Activated naive CD4-positive, alpha-beta T cell treated with anti-CD3 and anti-CD28 coated beads, Interleukin-2, amount 50 U/mL, for 24 hours (primary cell): Measurements from ENCODE around the gene CAPN11.
"Not testable (repeated sequence)": the region's sequence is repeated elsewhere in the genome, so short reads cannot be mapped to it uniquely, and the experiment has no call there.

ENCODE experiments used
- H3K27ac Mint-ChIP-seq: one replicate; pipeline ENCODE4 v1.8.0; 2021; ENCODE audit warnings: mild to moderate bottlenecking, mixed read lengths
- H3K27me3 Mint-ChIP-seq: one replicate; pipeline ENCODE4 v1.8.0; 2021; ENCODE audit warnings: mixed read lengths
- H3K36me3 Mint-ChIP-seq: one replicate; pipeline ENCODE4 v1.8.0; 2021; ENCODE audit warnings: mixed read lengths
- H3K4me1 Mint-ChIP-seq: one replicate; pipeline ENCODE4 v1.8.0; 2021; ENCODE audit warnings: mixed read lengths
- H3K4me3 Mint-ChIP-seq: one replicate; pipeline ENCODE4 v1.8.0; 2021; ENCODE audit warnings: mild to moderate bottlenecking, mixed read lengths
- H3K9me3 Mint-ChIP-seq: one replicate; pipeline ENCODE4 v1.8.0; 2021; ENCODE audit warnings: mixed read lengths

CAPN11 gene

DNA sequence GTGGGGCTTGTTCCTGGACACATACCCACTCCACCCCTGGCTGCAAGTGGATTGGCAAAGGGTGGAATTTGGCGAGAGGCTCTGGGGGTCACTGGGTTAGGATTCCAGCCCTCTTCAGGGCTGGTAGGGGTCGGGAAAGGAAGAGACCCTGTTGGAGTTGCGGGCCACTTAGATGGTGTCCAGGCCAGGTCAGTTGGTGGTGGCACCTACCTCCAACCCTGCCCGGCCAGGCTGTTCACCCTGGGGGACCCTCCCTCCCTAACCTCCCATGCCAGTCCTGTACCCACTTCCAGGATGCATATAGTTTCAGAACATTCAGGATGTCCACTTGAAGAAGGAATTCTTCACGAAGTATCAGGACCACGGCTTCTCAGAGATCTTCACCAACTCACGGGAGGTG is 21.0 kb downstream of the CAPN11 start:
- Mint-ChIP-seq H3K27me3 (no peaks in the 10 kb centered on the region), H3K4me3 (no peak overlapping the region), H3K9me3 (no peaks in the 10 kb centered on the region), H3K4me1 (no peaks in the 10 kb centered on the region), H3K27ac (no peak overlapping the region), H3K36me3 (no peaks in the 10 kb centered on the region)

DNA sequence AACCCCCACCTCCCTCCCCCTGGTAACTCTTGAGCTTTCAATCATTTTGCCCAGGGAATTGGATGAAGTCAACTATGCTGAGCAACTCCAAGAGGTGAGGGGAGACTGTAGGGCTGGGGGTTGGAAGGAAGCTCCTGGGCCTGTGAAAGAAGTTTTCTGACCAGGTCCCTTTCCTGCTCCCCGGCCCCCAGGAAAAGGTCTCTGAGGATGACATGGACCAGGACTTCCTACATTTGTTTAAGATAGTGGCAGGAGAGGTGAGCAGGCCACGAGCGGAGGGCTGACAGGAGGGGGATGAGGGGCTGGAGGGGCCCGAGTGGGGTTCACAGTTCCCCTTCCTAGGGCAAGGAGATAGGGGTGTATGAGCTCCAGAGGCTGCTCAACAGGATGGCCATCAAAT is 21.8 kb downstream of the CAPN11 start:
- Mint-ChIP-seq H3K4me1 (peaks cover 2% of the 10 kb centered on the region), H3K27ac (no peak overlapping the region), H3K4me3 (no peak overlapping the region), H3K27me3 (no peaks in the 10 kb centered on the region), H3K36me3 (no peaks in the 10 kb centered on the region), H3K9me3 (no peaks in the 10 kb centered on the region)

DNA sequence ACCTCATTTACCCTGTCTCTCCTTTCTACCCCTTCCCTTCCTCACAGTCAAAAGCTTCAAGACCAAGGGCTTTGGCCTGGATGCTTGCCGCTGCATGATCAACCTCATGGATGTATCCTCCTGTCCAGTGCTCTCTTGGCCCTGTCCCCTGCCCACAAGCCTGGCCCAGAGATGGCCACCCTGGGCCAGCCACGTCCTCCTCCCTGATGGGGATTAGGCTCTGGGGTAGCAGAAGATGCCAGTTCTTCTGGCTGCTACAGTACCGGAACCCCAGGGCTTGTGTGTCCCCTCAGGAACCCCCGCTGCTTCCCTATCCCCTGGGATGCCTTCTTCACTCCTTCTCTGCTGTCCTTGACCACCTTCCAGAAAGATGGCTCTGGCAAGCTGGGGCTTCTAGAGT is 22.3 kb downstream of the CAPN11 start:
- Mint-ChIP-seq H3K27me3 (no peaks in the 10 kb centered on the region), H3K27ac (no peak overlapping the region), H3K36me3 (no peaks in the 10 kb centered on the region), H3K4me1 (peaks cover 6% of the 10 kb centered on the region), H3K4me3 (no peak overlapping the region), H3K9me3 (no peaks in the 10 kb centered on the region)

DNA sequence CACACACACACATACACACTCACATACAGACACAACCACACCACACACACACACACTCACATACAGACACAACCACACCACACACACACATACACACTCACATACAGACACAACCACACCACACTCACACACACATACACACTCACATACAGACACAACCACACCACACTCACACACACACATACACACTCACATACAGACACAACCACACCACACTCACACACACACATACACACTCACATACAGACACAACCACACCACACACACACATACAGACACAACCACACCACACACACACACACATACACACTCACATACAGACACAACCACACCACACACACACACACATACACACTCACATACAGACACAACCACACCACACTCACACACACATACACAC is 23.2 kb downstream of the CAPN11 start:
- H3K4me1 Mint-ChIP-seq: peaks cover 12% of the 10 kb centered on the region
- H3K27me3 Mint-ChIP-seq, H3K4me3 Mint-ChIP-seq, H3K9me3 Mint-ChIP-seq, H3K36me3 Mint-ChIP-seq, H3K27ac Mint-ChIP-seq: not testable (repeated sequence)

DNA sequence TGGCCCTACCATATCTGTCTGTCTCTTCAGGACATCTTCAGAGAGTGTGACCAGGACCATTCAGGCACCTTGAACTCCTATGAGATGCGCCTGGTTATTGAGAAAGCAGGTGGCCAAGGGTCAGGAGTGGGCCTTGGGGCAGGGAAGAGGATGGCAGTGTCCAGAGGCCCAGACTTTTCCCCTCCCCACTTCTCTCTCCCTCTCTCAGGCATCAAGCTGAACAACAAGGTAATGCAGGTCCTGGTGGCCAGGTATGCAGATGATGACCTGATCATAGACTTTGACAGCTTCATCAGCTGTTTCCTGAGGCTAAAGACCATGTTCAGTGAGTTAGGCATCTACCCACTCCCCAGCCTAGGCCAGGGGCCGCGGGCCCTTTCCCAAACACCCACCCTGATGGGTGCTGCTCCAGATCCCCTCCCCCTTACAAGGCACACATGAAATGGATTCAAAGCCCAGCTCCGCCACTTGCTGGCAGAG is 24.3 kb downstream of the CAPN11 start:
- no peak overlapping the region for H3K4me3 Mint-ChIP-seq
- H3K27me3 Mint-ChIP-seq: no peaks in the 10 kb centered on the region
- no peaks in the 10 kb centered on the region for H3K9me3 Mint-ChIP-seq
- peaks cover 12% of the 10 kb centered on the region for H3K4me1 Mint-ChIP-seq
- no peak overlapping the region for H3K27ac Mint-ChIP-seq
- no peaks in the 10 kb centered on the region for H3K36me3 Mint-ChIP-seq

DNA sequence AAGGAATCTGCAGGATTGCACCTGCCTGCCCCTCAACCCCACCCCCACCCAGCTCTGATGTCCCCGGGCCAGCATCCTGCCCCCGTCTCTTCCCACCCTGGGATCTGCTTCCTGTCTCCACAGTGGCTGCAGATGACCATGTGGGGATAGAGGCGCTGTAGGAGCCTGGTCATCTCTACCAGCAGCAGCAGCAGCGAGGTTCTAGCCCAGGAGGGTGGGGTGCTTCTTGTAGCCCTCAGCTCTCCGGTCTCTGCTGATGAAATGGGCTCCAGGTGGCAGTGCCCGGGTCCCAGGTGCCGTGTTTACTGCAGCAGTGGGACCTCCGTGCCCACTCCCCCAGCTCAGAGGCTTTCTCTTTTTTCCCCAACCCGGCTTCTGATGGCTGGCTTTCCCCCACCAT is 25.2 kb downstream of the CAPN11 start:
- Mint-ChIP-seq H3K4me3 (no peak overlapping the region), H3K27ac (no peak overlapping the region), H3K9me3 (no peaks in the 10 kb centered on the region), H3K36me3 (no peaks in the 10 kb centered on the region), H3K4me1 (peaks cover 12% of the 10 kb centered on the region), H3K27me3 (no peaks in the 10 kb centered on the region)

DNA sequence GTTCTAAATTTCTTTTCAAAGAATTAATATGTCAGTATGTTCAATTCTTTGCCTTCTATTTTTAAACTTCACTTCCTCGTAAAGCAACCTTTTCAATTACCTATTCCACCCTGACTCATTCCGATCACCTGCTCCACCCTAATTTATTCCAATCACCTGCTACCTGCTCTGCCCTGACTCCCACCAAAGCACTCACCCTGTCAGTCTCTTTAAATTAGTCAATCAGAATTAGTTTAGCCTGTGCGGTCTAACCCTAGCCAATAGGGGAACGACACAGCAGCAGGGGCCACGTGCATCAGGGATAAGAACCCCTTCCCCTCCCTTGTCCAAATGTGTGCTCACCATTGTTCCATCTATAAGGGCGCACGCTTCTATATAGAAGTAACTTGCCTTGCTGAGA is 26.7 kb downstream of the CAPN11 start:
- H3K4me3 Mint-ChIP-seq, H3K9me3 Mint-ChIP-seq, H3K27me3 Mint-ChIP-seq, H3K36me3 Mint-ChIP-seq: not testable (repeated sequence)
- Mint-ChIP-seq H3K27ac (peak overlapping the region; percentile 1), H3K4me1 (peaks cover 12% of the 10 kb centered on the region)

DNA sequence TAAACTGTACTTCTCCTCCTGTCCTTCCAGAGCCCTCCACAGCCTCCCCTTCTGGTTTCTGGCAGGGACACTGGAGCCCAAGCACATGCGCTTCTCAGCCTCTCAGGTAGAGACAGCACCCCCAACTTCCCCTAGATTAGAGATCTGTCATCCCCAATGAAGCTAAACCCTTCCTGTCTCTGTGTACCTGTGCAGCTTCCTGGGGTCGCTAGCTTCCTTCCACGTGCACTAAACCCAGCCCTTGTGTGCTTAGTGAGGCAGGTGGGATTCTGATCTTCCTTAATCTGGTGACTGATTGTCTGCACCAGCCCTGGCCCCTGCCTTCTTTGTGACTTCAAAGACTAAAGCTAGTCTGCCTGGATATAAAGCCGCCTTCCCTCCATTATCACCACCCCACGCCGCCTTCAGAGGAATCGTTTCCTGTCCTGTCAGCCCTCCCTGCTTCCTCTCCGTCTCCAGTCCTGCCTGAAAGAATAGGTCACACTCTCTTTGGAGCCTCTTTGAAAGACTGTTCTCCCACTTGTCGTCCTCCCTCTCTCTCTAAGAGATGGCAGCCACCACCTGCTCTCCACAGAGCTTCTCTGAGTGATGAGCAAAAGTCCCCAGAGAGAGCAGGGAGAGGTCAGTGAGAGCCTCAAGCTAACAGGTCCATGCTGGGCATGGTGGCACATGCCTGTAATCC is 27.5 kb downstream of the CAPN11 start:
- H3K4me3 Mint-ChIP-seq: peak overlapping the region; percentile 47
- no peaks in the 10 kb centered on the region for H3K27me3 Mint-ChIP-seq
- H3K4me1 Mint-ChIP-seq: peaks cover 12% of the 10 kb centered on the region
- no peaks in the 10 kb centered on the region for H3K9me3 Mint-ChIP-seq
- H3K36me3 Mint-ChIP-seq: no peaks in the 10 kb centered on the region
- H3K27ac Mint-ChIP-seq: peak overlapping the region; percentile 32

DNA sequence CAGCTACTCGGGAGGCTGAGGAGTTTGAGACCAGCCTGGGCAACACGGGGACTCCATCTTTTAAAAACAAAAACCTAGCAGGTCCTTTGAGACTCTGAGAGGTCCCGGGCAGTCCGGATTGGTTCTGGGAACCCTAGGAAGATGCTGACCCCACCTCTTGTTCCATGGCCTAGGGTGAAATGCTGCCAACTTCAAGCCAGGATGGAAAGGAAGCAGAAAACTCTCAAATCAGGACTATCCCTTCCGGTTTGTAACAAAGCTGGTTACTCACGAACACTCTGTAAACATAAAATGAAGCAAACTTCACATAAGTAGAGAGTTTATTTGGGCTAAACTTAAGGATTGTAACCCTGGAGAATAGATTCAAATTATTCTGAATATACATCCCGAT is 28.0 kb downstream of the CAPN11 start:
- H3K36me3 Mint-ChIP-seq: no peaks in the 10 kb centered on the region
- H3K4me1 Mint-ChIP-seq: peaks cover 12% of the 10 kb centered on the region
- no peaks in the 10 kb centered on the region for H3K9me3 Mint-ChIP-seq
- no peak overlapping the region for H3K27ac Mint-ChIP-seq
- no peak overlapping the region for H3K4me3 Mint-ChIP-seq
- H3K27me3 Mint-ChIP-seq: no peaks in the 10 kb centered on the region

DNA sequence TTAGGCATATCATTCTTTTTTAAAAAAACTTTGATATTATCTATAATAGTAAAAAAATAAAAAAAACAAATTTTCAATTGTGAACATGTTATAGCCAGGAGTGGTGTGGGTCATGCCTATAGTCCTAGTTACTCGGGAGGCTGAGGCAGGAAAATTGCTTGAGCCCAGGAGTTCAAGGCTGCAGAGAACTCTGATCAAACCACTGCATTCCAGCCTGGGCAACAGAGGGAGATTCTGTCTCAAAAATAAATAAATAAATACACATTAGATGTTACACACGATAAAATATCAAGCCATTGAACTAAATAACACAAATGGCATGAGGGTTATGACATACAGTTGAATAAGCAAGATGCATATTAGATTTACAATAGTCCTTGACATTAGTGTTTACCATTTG is 30.2 kb downstream of the CAPN11 start:
- H3K4me3 Mint-ChIP-seq: no peak overlapping the region
- no peaks in the 10 kb centered on the region for H3K9me3 Mint-ChIP-seq
- no peak overlapping the region for H3K27ac Mint-ChIP-seq
- no peaks in the 10 kb centered on the region for H3K36me3 Mint-ChIP-seq
- H3K27me3 Mint-ChIP-seq: no peaks in the 10 kb centered on the region
- peaks cover 12% of the 10 kb centered on the region for H3K4me1 Mint-ChIP-seq

DNA sequence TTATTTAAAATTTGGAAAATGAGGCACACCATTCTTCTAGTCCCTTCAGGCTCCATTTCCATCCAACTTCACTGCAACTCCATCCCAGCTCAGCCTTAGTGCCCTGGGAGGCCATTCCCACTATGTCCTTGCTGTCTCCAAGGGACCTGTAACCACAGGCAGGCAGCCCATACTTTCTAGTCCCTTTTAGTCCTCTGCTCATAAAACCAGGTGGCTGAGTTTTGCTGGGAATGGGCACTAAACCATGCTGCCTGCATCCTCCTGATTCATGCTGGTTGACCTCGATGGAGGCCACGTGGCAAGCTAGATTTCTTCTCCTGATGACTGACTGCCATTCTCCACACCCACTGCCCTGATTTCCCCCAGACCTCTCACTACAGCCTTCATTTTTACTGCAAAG is 30.6 kb downstream of the CAPN11 start:
- H3K27ac Mint-ChIP-seq: no peak overlapping the region
- no peaks in the 10 kb centered on the region for H3K36me3 Mint-ChIP-seq
- H3K4me1 Mint-ChIP-seq: peaks cover 12% of the 10 kb centered on the region
- no peak overlapping the region for H3K4me3 Mint-ChIP-seq
- H3K27me3 Mint-ChIP-seq: no peaks in the 10 kb centered on the region
- no peaks in the 10 kb centered on the region for H3K9me3 Mint-ChIP-seq

DNA sequence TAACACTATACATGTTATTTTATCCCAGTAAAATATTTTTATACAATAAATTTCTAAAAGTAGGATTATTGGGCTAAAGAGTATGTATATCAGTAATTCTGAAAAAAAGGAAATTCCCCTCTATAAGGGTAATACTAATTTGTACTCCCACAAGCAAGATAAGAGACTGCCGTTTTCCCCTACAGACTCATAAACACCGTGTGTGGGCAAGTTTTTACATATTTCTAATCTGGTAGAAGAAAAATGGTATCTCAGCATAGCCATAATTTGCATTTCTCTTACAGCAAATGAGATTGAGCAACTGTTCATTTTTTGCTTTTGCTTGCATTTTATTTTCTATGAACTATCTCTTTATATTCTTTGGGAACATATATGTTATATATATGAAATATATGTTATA is 32.1 kb downstream of the CAPN11 start:
- no peaks in the 10 kb centered on the region for H3K9me3 Mint-ChIP-seq
- H3K4me1 Mint-ChIP-seq: peaks cover 8% of the 10 kb centered on the region
- no peaks in the 10 kb centered on the region for H3K27me3 Mint-ChIP-seq
- H3K4me3 Mint-ChIP-seq: no peak overlapping the region
- no peak overlapping the region for H3K27ac Mint-ChIP-seq
- H3K36me3 Mint-ChIP-seq: no peaks in the 10 kb centered on the region

DNA sequence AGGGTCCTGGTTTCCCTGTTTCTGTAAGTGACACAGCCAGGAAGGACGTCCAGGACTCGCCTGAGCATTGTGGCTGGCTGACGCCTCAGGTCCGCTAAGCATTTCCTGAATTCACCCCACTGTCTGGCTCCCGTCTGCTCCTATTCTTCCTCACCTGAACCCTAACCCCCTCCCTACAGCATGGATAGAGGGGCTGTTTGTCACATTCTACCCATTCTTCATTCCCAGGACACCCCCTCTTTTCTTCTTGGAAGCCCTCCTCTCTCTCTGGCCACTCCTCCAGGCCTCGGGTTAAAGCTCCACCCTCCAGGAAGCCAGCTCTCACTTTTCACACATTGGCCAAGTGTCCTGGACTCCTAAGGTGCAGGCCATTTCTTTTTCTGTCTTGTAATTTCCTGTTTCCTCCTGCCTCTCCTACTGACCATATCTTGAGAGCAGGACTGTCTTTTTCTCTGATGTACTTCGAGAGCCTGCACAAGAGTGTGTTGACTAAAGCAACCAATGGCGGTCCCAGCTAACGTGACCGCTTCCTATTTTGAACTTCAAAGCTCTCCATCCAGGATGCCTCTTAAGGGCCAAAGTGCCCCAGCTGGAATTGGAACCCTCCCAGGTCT is 33.9 kb downstream of the CAPN11 start:
- Mint-ChIP-seq H3K36me3 (no peaks in the 10 kb centered on the region), H3K4me1 (no peaks in the 10 kb centered on the region), H3K9me3 (no peaks in the 10 kb centered on the region), H3K27ac (no peak overlapping the region), H3K27me3 (no peaks in the 10 kb centered on the region), H3K4me3 (no peak overlapping the region)

DNA sequence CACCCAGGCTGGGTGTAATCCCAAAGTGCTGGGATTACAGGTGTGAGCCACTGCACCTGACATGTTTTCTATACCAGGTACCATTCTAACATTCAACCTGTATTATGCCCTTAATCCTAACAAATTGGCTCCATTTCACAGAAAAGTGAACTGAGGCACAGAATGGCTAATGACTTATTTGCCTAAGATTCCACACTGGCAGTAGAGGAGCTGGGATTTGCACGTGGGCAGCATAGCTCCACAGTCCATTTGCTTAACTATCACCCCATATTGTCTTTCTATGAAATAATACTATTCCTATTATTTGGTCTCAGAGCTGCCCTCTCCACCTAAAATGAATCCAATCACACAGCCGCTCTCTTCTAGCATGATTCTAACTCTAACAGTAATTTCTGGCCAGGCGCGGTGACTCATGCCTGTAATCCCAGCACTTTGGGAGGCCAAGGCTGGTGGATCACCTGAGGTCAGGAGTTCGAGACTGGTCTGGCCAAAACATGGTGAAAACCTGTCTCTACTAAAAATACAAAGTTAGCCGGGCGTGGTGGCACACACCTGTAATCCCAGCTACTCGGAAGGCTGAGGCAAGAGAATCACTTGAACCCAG is 34.8 kb downstream of the CAPN11 start:
- H3K27me3 Mint-ChIP-seq: no peaks in the 10 kb centered on the region
- no peaks in the 10 kb centered on the region for H3K4me1 Mint-ChIP-seq
- H3K27ac Mint-ChIP-seq: no peak overlapping the region
- H3K36me3 Mint-ChIP-seq: no peaks in the 10 kb centered on the region
- H3K4me3 Mint-ChIP-seq: no peak overlapping the region
- no peaks in the 10 kb centered on the region for H3K9me3 Mint-ChIP-seq

DNA sequence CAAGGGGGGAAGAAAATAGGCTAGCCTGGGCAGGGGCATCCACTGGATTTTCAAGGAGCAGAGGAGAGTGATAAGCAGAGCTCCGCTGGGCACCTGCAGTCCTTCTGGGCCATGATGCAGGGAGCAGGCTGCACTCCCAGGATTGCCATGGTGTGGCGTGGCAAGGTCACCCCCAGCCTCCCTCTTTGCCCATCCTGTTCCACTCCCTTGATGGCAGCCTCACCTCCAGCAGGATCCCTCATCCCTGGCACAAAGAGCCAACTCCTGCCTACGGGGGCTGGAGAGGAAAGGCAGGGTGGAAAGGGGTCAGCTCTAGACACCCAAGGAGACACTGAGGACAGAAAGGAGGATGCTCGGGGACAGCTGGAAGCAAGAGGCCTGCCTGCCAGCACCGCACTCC is 35.7 kb downstream of the CAPN11 start:
- no peaks in the 10 kb centered on the region for H3K9me3 Mint-ChIP-seq
- no peaks in the 10 kb centered on the region for H3K4me1 Mint-ChIP-seq
- H3K4me3 Mint-ChIP-seq: no peak overlapping the region
- no peak overlapping the region for H3K27ac Mint-ChIP-seq
- no peaks in the 10 kb centered on the region for H3K27me3 Mint-ChIP-seq
- H3K36me3 Mint-ChIP-seq: no peaks in the 10 kb centered on the region

DNA sequence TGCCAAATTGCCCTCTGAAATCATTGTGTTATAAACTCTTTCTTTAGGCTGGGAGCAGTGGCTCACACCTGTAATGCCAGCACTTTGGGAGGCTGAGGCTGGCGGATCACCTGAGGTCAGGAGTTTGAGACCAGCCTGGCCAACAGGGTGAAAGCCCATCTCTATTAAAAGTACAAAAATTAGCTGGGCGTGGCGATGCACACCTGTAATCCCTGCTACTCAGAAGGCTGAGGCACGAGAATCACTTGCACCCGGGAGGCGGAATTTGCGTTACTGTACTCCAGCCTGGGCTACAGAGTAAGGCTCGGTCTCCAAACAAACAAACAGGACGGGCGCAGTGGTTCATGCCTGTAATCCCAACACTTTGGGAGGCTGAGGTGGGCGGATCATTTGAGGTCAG is 37.7 kb downstream of the CAPN11 start:
- H3K4me1 Mint-ChIP-seq, H3K27me3 Mint-ChIP-seq, H3K4me3 Mint-ChIP-seq, H3K9me3 Mint-ChIP-seq, H3K36me3 Mint-ChIP-seq, H3K27ac Mint-ChIP-seq: not testable (repeated sequence)
